Measurements from ENCODE around the gene TULP3.

TULP3 gene

GRCh38 chr12:2936301-2936700 lies 45.6 kb downstream of the TULP3 start:
- DNase-seq: no peak

GRCh38 chr12:2937500-2937899 lies 46.8 kb downstream of the TULP3 start:
- DNase-seq: no peak

- no peak for DNase-seq
Measured at GRCh38 chr12:2939191-2939590, 48.5 kb downstream of the TULP3 start.

GRCh38 chr12:2940564-2940963 lies 49.9 kb downstream of the TULP3 start:
- no peak for DNase-seq

- no peak for DNase-seq
Measured at GRCh38 chr12:2941524-2941923, 50.8 kb downstream of the TULP3 start.

- peak; percentile 11 to 37 for DNase-seq
Measured at GRCh38 chr12:2944401-2945047, 53.8 kb downstream of the TULP3 start.

- DNase-seq: no peak
Measured at GRCh38 chr12:2949411-2949810, 58.7 kb downstream of the TULP3 start.

GRCh38 chr12:2955888-2956287 lies 65.2 kb downstream of the TULP3 start:
- no peak for DNase-seq

- no peak for DNase-seq
Measured at GRCh38 chr12:2957816-2958431, 67.2 kb downstream of the TULP3 start.

- DNase-seq: peak; percentile 68 to 74
Measured at GRCh38 chr12:2958432-2959191, 67.9 kb downstream of the TULP3 start.

GRCh38 chr12:2959192-2959504 lies 68.5 kb downstream of the TULP3 start, which contains the start of gene TEAD4:
Gene TEAD4 (plus strand): TSS chr12:2959397.
- DNase-seq: peak; percentile 44 to 62

- peak; percentile 37 to 56 for DNase-seq
Measured at GRCh38 chr12:2959505-2960389, 69.1 kb downstream of the TULP3 start.

GRCh38 chr12:2960390-2960956 lies 69.8 kb downstream of the TULP3 start:
- DNase-seq: peak in 1 of 2 experiments; percentile 11

- no peak for DNase-seq
Measured at GRCh38 chr12:2960996-2961616, 70.4 kb downstream of the TULP3 start.

GRCh38 chr12:2961705-2962104 lies 71.0 kb downstream of the TULP3 start:
- DNase-seq: no peak

- DNase-seq: no peak
Measured at GRCh38 chr12:2963154-2963759, 72.6 kb downstream of the TULP3 start.

- no peak for DNase-seq
Measured at GRCh38 chr12:2963760-2964292, 73.1 kb downstream of the TULP3 start.

- no peak for DNase-seq
Measured at GRCh38 chr12:2967651-2968050, 77.0 kb downstream of the TULP3 start.

- no peak for DNase-seq
Measured at GRCh38 chr12:2970744-2971143, 80.1 kb downstream of the TULP3 start.

- no peak for DNase-seq
Measured at GRCh38 chr12:2973566-2973965, 82.9 kb downstream of the TULP3 start.

GRCh38 chr12:2974560-2974971 lies 83.9 kb downstream of the TULP3 start:
- no peak for DNase-seq

GRCh38 chr12:2976581-2976996 lies 85.9 kb downstream of the TULP3 start:
- no peak for DNase-seq

Data from NCI-H2081 (cell line).